NCI-H187 (cell line): Measurements from ENCODE around the gene QRICH1.

Experiments
- DNase-seq, 2 experiments: peaks; one replicate each; lab custom pipeline; 2025; lab: John Stamatoyannopoulos, UW

The QRICH1 gene

DNA sequence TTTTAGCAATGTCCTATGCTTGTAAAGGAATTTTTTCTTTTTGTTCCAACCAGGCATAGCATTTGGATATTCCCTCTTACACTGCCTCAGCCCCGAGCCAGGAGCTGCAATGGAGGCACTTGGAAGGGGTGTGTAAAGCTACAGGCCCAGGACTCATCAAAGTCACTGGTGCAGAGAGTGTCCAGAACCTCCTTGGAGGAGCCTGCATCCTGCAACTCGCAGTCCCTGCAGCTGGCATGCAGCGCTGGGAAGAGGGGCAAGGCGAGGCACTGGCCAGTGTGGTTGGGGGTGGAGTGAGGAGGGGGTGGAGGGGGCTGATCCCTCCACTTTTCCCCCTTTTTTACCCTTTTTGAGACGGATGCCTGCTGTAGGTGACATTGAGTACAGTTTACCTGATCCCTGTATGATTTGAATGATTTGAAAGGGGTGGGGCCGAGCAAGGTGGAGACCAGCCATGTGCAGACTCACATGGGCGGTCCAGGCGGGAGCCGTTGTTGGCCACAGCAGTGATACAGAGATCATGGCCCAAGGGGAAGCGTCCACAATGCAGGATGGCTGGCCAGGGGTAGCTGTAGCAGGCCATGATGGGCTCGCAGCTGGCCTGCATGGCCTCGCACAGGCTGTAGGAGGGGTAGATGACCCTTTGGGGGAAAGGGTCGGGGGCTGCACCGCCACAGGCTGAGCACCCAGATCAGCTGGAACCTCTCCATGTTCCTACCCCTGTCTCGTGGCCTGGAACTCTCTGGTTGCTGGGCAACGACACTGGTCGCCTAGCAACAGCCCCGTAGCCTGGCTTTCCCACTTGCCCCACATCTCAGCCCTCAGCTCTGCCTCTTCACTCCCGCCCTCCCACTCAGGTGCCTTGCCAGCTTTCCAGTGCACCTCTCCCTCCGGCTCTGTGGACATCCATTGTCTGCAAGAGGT is 95.9 kb downstream of the QRICH1 start:
- peak; percentile 53 to 87 for DNase-seq

DNA sequence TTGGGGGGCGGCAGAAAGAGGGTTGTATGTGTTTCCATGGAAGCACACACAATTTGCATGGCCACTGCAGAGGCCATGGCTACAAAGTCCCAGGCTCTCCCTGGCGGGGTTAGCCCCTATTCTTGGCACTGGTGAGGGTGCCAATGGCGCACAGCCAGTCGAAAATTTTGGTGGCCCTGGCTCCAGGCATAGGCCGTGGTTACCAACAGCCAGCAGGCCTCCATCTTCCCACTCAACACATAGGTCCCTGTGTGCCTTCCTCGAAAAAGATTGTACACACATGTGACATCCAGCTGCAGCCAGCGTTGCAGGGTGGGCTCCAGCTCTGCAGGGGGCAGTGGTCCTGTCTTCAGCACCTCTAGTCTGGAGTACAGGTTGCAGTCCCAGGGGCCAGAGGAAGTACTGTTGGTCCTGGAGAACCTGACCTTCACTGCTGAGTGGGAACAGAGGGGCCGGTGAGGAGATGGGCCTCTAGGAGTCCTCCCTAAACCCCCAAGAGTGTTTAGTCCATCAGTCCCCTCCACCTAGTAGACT is 96.7 kb downstream of the QRICH1 start:
- no peak for DNase-seq

DNA sequence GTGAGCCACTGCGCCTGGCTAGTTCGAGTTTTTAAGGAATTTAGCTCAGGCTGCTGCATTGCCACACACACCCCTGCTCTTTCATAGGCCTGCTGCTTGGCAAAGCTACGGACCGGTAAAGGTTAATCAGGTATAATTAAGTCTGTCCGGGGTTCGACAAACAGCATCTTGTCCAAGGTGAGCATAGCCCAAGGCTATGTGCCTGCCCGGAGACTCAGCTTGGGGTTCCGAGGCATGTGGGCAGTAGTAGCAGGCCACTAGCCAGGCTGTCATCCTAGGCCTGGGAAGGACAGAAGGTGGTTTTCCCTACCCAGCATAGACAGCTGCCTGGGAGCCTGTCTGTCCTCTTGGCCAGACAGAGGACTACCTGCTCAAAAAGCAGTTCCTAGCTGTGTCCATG is 97.2 kb downstream of the QRICH1 start:
- DNase-seq: no peak

DNA sequence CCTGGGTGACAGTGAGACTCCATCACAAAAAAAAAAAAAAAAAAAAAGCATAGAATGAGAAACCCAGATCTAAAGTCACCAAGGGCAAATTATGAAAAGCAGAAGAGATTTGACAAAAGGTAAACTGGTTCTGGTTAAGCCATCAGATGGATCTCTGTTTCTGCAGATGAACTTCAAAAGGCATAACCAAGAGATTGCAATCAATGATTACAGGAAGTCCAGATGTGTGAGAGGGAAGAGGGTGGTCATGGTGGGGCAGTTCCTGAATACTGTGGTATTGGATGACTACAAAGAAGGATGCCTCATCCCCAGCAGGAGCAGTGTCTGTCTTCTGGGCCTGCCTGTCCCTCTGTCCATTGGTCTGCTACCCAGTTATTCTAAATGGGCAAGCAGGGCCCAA is 100.0 kb downstream of the QRICH1 start:
- DNase-seq: no peak

DNA sequence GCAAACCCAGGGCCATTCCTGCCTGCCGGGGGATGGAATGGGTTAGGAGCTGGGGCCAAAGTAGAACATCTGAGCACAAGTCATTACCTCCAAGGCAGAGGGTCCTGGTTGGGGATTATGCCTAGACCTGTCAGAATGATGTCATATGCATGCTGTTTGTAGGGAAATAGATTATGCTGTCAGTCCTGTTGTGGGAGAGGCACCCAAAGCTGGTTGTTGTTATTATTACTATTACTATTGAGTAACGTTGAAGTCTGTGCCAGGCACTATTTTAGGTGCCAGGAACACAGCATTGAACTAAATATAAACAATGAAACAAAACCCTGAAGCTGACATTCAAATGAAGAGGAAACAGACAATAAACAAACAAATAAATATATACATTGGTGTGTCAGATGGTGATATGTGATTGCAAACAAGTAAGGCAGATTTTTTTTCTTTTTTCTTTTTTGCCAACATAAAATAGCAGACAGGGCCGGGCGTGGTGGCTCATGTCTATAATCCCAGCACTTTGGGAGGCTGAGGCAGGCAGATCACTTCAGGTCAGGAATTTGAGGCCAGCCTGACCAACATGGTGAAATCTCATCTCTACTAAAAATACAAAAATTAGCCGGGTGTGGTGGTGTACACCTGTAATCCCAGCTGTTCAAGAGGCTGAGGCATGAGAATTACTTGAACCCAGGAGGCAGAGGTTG is 101.9 kb downstream of the QRICH1 start:
- DNase-seq: no peak

DNA sequence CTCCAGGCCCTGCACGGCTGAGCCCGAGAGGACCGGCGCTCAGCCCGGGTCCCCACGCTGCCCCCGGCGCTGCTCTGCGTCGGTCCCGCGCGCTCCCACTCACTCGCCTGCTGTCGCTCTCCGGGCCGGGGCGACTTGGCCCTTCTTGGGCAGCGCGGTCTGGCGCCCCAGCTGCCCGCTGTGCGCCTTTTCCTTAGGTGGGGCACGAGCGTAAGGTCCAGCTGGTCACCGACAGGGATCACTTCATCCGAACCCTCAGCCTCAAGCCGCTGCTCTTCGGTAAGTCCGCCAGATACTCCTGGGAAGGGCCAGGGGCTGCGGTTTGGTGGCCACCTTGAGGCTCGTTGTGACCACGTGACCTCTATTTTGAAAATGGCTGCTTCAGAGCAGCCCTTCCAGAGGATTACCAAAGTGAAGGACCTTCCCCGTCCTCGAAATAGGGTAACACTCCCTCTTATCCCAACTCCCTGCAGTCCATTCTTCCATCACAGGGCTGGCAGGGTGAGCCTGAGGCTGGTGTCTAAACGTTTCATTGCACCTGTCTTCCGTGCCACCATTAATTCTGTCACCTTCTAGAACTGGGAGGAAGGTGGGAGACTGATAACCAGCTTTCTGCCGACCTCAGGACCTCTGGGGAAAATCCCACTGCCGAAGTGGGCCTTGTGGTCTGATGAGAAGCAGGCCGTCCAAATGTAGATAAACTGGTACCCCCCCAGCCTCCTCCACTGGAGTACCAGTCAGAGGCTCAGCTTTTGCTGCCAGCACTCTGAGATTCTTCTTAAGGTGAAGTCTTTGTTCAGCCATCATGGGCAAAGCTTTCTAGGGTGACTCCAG is 103.0 kb downstream of the QRICH1 start:
- no peak for DNase-seq

DNA sequence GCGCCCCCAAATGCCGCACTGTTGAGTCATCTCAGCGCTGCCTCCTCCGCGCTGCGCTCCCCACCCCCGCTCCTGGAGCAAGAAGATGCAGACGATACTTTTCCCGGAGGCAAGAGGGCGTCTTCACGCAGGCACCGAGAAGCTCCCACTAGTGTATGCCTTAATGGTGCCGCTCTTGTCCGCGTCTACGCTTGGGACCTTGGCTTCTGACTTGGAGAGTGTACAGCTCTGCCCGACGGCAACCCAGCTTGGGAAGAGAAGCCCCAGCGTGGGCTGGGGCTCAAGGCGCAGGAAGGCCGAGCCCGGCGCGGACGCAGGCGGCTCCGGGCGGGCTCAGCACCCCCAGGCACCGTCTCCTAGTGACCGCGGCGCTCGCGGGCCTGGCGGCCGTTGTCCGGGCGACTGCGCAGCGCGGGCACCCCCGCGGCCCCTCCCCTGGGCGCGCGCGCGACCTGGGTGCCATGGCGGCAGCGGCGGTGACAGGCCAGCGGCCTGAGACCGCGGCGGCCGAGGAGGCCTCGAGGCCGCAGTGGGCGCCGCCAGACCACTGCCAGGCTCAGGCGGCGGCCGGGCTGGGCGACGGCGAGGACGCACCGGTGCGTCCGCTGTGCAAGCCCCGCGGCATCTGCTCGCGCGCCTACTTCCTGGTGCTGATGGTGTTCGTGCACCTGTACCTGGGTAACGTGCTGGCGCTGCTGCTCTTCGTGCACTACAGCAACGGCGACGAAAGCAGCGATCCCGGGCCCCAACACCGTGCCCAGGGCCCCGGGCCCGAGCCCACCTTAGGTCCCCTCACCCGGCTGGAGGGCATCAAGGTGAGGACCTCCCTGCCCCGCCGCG is 103.9 kb downstream of the QRICH1 start, which contains the start of gene P4HTM:
Gene P4HTM (plus strand): TSS at position 446 of the 840 bp plus-strand sequence. CDS start 16 bp downstream, at position 462.
- peak in 1 of 2 experiments; percentile 44 for DNase-seq

DNA sequence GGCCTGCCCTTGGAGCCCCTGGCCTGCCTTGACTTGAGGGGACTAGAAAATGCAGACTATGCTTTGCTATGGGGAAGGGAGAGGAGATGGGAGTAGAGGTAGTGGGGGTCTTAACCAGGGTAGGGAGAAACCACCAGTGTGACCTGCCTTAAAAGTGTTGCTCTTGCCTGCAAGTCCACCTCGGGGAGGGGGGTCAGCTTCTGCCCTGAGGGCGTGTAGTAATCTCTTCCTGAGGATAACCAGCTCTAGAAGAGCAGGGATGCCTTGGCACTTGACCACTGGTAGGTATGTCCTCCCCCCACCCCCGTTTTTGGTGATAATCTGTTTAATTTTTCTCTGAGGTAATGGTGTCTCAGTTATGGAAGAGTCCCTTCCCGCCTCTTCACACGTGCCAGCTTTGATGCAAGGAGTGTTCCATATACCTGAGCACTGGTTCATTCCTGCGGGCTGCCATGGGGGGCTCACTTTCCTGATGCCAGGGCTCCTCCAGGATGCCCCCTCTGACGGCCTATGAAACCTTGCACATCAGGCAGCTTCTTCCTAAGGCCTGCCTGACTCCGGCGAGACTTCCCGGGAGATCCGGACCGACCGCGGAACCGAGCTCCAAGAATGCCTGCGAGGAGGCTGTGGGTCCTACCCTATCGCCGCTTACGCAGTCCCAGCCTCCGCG is 104.6 kb downstream of the QRICH1 start:
- no peak for DNase-seq

DNA sequence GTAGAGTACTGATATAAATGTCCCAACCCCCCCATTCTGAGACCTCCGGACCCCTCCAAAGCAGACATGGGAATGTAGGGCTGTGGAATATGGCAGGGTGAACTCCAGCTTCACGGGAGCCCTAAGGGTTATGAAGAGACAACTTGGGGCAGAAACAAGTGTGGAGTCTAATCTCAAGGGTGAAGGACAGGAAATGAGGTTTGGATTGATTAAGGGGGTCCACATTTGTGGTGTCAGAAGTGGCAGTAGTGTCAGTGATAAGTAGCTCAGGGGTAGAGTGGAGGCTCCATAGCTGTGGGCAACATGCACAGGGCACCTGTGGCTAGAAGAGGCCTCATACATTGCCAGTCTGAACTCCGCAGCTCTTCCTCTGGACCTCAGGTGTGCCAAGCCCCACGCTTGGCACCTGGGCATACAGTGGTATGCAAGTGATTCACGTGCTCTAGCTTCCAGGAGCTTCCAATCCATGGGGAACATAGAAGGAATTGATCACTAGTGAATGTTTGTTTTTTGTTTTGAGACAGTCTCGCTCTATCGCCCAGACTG is 108.0 kb downstream of the QRICH1 start:
- no peak for DNase-seq

DNA sequence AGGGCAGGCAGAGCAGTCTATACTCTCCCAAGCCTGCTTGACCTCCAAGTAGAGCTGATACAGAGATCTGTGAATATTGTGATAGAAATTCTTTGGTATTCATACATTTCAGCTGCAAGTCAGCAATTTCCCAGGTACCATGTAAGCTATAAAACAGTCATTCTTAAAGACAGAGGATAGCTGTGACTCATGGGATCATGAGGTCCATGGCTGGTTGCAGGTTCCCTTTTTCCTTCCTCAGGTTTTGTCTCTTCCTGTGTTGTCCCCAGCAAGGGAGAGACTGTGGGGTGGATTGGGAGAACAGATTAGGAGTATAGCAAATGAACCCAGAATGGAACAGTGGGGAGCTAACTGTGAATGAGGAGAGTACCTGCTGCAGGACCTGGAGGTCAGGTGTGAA is 109.2 kb downstream of the QRICH1 start:
- no peak for DNase-seq

DNA sequence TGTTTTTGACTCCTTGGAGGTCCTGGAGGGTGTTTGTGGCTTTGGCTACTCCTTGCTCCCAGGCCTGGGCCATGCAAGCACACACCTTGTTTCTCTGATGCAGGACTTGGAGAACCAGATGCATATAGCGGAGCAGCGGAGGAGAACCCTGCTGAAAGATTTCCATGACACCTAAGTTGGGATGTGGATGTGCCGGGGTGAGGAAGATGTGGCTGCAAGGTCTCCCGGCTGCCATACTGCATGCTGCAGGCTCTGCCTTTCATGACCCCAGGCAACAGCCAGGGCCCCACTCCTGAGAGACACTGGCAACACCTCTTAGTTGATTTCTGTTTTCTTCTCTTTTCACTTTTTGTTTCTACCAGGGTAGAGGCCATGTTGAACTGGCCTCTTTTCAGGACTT is 110.8 kb downstream of the QRICH1 start:
- no peak for DNase-seq

DNA sequence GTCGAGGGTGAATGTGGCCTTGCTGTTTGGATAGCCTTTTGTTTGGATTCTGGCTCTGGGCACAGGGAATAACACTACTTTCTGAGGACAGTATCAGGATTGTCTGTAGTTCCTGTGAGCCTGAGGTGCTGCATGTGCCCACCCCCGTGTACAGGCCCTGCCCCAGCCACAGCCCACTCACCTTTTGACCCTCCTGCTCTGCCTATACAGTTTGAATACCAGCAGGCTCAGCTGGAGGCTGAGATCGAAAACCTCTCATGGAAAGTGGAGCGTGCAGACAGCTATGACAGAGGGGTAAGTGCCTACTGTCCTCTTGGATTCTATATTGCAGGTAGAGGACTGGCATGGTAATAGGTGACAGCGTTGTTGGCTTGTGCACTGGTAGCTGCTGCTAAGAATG is 111.2 kb downstream of the QRICH1 start:
- DNase-seq: no peak

DNA sequence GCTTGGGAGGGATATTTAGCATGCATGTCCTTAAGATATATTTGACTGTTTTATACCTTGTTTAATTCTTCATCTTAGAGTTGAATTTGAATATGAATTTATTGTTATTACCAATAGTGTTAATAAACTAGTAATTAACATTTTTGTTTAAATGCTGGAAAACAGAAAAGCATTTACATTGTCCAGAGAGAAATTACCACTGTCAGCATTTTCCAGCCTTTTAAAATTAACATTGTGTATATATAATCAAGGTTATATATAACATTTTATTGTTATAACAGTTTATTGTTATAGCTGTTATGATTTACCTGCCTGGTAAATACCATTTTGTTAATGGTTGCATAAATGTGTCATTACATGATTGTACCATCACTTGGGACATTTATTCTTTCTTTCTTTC is 111.9 kb downstream of the QRICH1 start:
- no peak for DNase-seq

DNA sequence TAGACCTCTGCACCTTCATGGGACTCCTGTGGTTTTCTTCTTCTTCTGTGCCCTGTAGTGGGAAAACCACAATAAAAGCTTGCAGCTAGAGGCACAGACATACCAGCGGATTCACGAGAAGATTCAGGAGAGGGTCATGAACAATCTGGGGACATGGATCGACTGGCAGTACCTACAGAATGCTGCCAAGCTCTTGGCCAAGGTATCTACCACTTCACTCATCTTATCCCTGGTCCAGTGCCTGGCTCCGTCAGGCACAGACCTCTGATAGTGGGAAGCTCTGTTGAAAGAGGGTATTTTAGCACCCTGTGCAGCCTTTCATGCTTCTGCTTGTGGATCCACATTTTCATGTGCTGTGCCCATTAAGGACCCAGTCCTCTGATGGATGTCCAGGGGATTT is 113.6 kb downstream of the QRICH1 start:
- no peak for DNase-seq
